RPMI7951 (cell line): ENCODE measurements around the gene CKAP5. TPM values are rescaled to one million over a fixed set of nuclear protein-coding genes. Genes with fewer than 3 reads are reported as not detected.

ENCODE experiments used
- DNase-seq: peaks from one replicate; pipeline ENCODE4 v3.0.0-alpha.2; 2012; ENCODE audit warnings: low read depth
- total RNA-seq: library from RNA; depleted of rRNA; stranded (reverse); fragments of >200 nt; shearing (Covaris generic); gene quantifications from 2 replicates; pipeline ENCODE4 v1.2.3, GENCODE V29; 2014

Gene CKAP5
- total RNA-seq, 1 experiment from 2014 or later: 92.9 TPM

DNA sequence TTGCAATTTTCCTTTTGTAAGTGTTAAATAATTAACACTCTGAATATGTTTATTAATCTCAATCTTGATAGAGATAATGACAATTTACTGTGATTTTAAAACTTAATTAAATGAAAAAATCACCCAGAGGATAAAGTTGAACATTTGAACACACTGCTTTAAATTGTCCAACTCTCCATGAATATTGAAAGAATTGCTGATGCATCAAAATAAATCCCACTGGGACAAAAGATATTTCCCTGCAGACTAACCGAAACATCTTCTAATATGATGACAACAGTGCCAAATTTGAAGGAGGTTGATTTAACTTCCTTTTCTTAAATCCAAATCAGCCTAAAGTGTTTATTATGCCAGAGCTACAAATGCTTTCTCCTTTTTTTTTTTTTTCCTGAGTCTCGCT, 79.4 kb downstream of the CKAP5 start:
- no peak for DNase-seq

- DNase-seq: no peak
Measured at GRCh38 chr11:46762248-46762647, 83.8 kb downstream of the CKAP5 start.

- no peak for DNase-seq
Measured at GRCh38 chr11:46761807-46762206, 84.3 kb downstream of the CKAP5 start.

DNA sequence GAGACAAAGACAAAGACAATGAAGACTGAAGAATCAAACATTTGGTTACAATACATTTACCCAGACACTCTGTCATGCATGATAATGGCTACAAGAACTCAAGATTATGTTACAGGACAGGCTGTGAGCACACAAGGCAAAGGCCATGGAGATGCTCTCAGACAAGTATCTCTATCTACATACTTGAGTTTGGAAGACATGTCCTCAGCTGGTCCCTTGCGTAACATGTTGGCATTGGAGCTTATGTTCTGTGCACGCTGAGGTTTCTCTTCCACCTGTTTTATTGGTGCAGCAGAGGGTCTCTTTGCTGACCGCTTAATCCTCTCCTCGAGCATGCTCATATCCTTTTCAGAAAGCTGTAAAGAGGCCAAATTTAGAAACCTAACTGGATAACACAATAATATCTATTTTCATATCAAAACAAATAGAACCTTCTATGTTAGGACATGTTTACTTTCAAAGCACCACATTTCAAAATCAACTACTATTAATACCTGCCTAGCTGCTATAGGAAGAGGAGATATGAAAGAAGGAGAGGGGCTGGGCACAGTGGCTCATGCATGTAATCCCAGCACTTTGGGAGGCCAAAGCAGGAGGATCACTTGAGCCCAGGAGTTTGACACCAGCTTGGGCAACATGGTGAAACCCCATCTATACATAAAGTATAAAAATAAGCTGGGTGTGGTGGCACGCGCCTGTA, 85.5 kb downstream of the CKAP5 start:
- no peak for DNase-seq

- DNase-seq: no peak
Measured at GRCh38 chr11:46759196-46759595, 86.9 kb downstream of the CKAP5 start.

DNA sequence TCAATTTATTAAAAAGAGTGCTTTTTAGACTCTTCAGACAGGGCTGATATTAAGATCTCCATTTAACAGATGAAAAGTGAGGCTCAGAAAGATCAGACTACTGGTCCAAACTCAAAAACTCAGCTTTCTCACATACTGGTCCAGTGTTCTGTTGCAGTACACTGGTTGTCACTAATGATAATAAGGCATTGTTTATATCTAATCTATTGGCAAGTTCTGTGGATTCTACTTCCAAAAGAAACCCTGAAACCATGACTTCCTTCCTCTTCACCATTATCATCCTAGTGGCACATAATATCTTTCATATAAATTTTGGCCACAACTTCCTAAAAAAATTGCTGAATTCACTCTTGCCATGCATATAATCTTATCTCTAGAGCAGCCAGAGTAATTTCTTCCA, 90.1 kb downstream of the CKAP5 start:
- DNase-seq: no peak

DNA sequence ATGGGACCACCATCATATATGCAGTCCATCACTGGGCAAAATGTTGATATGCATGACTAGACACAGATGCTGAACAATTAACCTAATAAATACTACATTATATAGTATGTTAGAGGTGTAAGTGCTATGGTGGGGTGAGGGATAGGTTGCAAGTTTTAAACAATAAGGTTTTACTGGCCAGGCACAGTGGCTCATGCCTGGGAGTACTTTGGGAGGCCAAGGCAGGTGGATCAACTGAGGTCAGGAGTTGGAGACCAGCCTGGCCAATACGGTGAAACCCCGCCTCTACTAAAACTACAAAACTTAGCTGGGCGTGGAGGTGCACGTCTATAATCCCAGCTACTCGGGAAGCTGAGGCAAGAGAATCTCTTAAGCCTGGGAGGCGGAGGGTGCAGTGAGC, 98.9 kb downstream of the CKAP5 start:
- DNase-seq: no peak

- no peak for DNase-seq
Measured at GRCh38 chr11:46745995-46746394, 100.1 kb downstream of the CKAP5 start.

DNA sequence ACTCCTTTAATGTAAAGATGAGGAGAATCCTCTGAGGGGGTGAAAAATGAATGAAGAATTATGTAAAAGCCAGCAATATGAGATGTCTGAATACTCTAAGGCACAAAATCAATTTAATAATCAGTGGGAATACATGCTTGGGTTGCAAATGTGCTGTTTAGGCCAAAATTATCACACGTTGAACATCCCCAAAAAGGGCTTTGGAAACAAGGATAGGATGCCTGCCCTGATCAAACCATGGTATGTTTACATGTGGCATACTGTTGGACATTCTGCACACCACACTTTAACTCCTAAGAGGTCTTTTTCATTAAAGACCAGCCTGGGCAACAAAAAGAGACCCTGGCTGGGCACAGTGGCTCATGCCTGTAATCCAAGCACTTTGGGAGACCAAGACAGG, 100.8 kb downstream of the CKAP5 start:
- no peak for DNase-seq

DNA sequence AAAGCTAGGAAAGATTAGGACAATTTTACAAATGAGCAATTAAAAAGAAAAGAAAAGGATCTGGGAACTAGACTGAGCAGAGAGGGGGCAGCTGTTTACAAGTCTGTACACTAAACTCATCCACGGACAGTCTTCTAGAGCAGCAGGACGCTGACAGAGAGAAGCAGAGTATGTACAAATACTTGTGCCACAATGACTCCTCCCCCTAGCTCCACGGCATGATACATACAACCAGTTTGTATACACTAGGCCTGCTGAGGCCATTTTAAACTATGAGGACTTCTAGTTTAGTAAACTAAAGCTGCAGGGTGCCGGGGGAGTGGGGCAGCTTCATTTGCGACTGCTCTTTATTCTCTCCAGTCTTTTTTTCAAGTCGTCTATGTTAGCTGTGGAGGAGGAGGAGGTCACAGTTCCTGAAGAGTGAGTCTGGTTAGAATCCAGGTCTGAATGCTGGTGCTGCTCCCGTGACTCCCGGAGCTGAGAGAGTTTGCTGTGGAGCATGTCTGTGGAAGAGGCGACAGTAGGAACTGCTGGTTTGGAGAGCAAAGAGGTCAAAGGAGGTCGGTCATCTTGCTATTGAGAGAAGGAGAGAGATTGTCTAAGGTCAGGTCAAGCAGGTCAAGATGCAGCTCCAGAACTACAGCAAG, 102.3 kb downstream of the CKAP5 start:
- DNase-seq: no peak

DNA sequence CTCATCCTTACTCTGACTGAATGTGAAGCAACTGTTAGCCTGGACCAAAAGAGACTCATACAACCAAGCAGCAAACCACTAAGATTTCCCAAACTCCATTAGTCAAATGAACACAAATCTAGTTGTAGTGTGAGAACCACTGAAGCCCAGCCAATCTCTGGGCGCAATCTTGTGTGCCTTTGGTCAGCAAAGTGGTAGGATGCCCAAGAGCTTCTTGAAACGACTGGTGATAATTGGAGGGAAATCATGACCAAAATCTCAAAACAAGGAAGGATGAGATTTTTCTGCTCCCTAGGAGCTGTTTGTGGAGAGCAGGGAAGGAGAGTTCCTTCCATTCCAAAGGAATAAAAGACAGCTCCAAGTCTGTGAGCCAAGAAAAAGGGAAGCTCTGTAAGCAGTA, 103.0 kb downstream of the CKAP5 start:
- DNase-seq: no peak

- no peak for DNase-seq
Measured at GRCh38 chr11:46741600-46742484, 104.2 kb downstream of the CKAP5 start.

GRCh38 chr11:46738887-46739286, 107.2 kb downstream of the CKAP5 start:
- DNase-seq: no peak

DNA sequence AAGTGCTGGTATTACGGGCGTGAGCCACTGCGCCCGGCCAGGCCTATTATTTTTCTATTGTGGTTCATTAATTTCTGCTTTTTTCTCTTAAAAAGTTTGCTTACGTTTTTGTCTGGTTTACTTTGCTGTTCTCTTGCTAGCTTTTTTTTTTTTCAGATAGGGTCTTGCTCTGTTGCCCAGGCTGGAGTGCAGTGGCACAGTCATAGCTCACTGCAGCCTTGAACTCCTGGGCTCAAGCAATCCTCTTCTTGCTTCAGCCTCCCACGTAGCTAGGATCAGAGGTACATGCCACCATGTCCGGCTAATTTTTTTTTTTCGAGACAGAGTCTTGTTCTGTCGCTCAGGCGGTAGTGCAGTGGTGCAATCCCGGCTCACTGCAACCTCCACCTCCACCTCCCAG, 108.4 kb downstream of the CKAP5 start:
- DNase-seq: no peak

- no peak for DNase-seq
Measured at GRCh38 chr11:46736615-46737014, 109.5 kb downstream of the CKAP5 start.

GRCh38 chr11:46736146-46736545, 109.9 kb downstream of the CKAP5 start:
- no peak for DNase-seq

DNA sequence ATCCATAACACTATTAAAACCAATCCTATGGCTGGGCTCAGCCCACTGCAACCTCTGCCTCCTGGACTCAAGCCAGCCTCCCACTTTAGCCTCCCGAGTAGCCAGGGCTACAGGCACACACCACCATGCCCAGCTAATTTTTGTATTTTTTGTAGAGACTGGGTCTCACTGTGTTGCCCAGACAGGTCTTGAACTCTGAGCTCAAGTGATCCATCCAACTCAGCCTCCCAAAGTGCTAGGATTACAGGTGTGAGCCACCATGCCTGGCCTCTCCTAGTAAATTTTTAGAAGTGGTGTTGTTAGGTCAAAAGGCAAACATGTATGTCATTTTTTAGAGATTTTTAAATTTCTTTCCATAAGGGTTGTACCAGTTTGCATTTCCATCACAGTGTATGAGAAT, 112.8 kb downstream of the CKAP5 start:
- DNase-seq: no peak

GRCh38 chr11:46731545-46731944, 114.5 kb downstream of the CKAP5 start:
- no peak for DNase-seq

DNA sequence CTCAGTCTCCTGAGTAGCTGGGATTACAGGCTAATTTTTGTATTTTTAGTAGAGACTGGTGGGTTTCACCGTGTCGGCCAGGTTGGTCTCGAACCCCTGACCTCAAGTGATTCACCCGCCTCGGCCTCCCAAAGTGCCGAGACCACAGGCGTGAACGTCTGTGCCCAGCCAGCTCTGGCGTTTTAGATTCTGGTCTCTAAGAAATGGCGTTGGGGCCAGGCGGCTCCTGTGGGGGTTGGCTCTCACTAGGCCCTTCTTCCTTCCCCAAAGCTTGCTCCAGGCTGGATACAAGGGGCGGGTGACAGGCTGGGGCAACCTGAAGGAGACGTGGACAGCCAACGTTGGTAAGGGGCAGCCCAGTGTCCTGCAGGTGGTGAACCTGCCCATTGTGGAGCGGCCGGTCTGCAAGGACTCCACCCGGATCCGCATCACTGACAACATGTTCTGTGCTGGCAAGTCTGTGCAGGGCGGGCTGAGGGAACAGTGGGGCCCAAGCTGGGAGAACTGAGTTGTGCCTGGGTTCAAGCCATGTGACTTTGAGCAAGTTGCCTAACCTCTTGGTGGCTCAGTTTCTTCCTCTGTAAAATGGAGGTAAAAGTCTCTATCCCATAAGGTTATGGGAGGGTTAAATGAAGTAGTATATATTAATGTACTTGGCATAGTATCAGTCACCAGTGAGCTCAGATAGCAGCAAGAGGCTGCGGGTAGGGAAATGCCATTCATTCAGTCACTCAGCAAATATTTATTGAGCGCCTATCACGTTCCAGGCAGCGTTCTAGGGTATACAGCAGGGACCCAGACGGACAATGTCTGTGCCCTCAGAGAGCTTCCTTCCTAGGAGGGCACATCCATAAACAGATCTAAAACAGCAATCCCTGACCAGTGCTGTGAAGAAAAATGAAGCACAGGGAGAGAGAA, 116.7 kb downstream of the CKAP5 start:
- no peak for DNase-seq

GRCh38 chr11:46728659-46729040, 117.4 kb downstream of the CKAP5 start:
- DNase-seq: no peak

- DNase-seq: no peak
Measured at GRCh38 chr11:46727952-46728658, 118.0 kb downstream of the CKAP5 start.
